Spinal cord (tissue), 10 donors: ENCODE results near the gene ARHGAP10. TPM values are rescaled to one million over a fixed set of nuclear protein-coding genes. Genes with fewer than 3 reads are reported as not detected.
A peak's percentile ranks its signal among the peaks of the same experiment; 100 is the strongest.

Experiments used
- DNase-seq, 6 donors: peaks; one replicate each; pipeline versions ENCODE4 v3.0.0 to v3.0.0-alpha.2; 2013 to 2015; ENCODE audit warnings: low spot score in 6 of 6, low read depth in 4 of 6
- H3K27ac ChIP-seq: one replicate; pipeline ENCODE4 v1.5.1; 2013; ENCODE audit warnings: low read depth, low read length, control low read depth
- H3K27me3 ChIP-seq: one replicate; pipeline ENCODE4 v1.6.1; 2013; ENCODE audit warnings: low read length; ENCODE audit not compliant: control insufficient read depth, insufficient read depth
- H3K36me3 ChIP-seq: one replicate; pipeline ENCODE4 v1.6.1; 2013; ENCODE audit warnings: low read length; ENCODE audit not compliant: control insufficient read depth, insufficient read depth
- H3K4me1 ChIP-seq: one replicate; pipeline ENCODE4 v1.6.1; 2013; ENCODE audit warnings: low read length; ENCODE audit not compliant: control insufficient read depth, insufficient read depth
- H3K4me3 ChIP-seq: one replicate; pipeline ENCODE4 v1.5.1; 2013; ENCODE audit warnings: low read depth, low read length, control low read depth
- H3K9me3 ChIP-seq: one replicate; pipeline ENCODE4 v1.6.1; 2013; ENCODE audit warnings: low read length; ENCODE audit not compliant: control insufficient read depth, insufficient read depth
- WGBS: methylation state at CpG from one replicate; pipeline ENCODE4 v1.1.5; 2013; ENCODE audit warnings: missing lambda C conversion rate; ENCODE audit not compliant: insufficient coverage; 5-methylcytosine and 5-hydroxymethylcytosine counted together
- polyA plus RNA-seq, 2 donors: library from polyadenylated mRNA; unstranded; fragments of 120-200 nt; gene quantifications; one replicate each; pipeline ENCODE4 v1.2.1, GENCODE V29; 2013; ENCODE audit not compliant: insufficient read length in 2 of 2
- total RNA-seq, 2 donors: library from RNA; depleted of rRNA in 1 of 2; stranded (reverse); fragments of 120-200 nt in 1 of 2; fragments of >200 nt in 1 of 2; gene quantifications; one replicate each; pipeline versions ENCODE4 v1.2.3 to v1.2.4, GENCODE V29; 2013 to 2014
- donor health status: healthy.

ARHGAP10 gene
- total and polyA plus RNA-seq, 4 donors, result 6.4 to 27.8 (median 17.4) TPM

DNA sequence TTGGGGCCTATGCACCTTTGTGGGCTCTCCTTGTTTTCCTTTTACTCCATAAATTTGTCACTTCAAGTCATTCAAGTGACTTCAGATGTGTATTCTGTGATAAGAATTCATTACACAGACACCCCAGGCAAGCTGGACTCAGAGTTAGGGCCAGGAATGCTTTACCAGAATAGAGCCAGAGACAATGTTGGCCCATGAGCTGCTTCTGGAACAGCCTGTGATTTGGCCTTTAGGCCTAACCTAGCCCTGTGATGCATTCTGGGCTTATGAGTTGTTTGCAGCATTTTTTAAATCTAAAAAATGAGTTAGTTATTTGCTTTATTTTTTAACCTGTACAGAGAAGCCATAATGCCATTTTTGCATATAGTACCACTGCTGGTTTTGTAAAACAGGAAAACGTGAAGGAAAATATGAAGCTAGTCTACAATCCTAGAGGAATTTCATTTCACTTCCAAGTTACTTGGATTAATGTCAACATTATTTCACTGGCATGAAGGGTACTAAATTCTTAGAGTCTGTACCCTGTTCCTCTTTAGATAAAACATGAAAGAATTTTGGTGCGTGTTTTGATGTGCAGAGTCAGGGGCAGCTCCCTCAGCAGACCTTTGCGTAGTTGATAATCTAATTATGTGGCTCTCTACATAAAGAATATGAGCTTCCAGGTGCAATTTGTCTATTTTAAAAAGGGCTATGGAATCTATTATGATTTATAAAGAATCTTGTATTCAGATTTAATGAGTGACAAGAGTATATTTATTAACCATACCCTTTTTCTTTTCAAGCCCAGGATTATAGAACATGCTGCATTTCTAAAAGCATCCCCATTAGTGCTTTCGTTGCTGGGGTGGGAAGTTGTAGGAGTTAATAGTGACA is 84.7 kb downstream of the ARHGAP10 start:
- no peaks in the 10 kb centered on the region for H3K9me3 ChIP-seq
- H3K36me3 ChIP-seq, result no peaks in the 10 kb centered on the region
- peaks cover 4% of the 10 kb centered on the region for H3K4me1 ChIP-seq
- H3K4me3 ChIP-seq, result no peak overlapping the region
- H3K27me3 ChIP-seq, result no peaks in the 10 kb centered on the region
- H3K27ac ChIP-seq, result no peak overlapping the region
- no peak for DNase-seq
- WGBS, result no CpG with 5 or more reads among the region's 4 CpGs

DNA sequence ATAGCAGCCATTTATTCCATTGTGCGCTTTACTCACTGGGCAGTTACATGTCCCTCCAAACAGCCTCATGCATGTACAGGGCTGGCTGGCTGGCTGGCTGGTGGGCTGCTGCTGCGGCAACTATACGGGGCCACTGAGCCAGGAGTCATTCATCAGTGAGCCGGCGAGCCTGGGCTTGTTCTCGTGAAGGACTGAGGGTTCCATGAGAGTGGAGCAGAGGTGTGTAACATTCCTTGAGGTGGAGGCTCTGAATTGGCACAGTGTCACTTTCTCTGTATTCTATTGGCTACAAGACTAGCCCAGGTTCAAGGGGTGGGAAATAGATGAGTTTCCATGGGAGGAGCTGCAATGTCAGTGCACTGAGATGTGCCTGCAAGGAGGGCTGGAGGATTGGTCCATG is 89.1 kb downstream of the ARHGAP10 start:
- H3K4me1 ChIP-seq, result no peaks in the 10 kb centered on the region
- no peak overlapping the region for H3K4me3 ChIP-seq
- H3K36me3 ChIP-seq, result no peaks in the 10 kb centered on the region
- DNase-seq, result no peak
- no peak overlapping the region for H3K27ac ChIP-seq
- WGBS, result 90% methylated on average over 6 of the region's 6 CpGs
- H3K27me3 ChIP-seq, result no peaks in the 10 kb centered on the region
- H3K9me3 ChIP-seq, result no peaks in the 10 kb centered on the region

DNA sequence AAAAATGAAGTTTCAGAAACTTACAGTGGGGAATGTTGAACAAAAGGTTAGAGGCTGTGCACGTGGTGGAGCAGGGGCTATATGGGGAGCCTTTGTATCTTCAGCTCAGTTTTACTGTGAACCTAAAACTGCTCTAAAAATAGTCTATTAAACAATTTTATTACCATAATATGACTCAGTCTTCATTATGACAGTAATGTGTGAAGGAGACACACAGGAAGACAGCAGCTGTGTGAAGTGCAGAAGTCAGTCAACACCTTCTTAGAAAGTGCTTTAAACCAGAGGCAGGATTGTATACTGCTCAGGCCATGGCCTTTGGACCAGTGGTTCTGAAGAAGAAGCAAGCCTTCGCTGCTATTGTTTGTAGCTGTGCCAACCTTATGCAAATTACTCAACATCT is 89.7 kb downstream of the ARHGAP10 start:
- Histone ChIP-seq H3K4me1 (no peaks in the 10 kb centered on the region), H3K4me3 (no peak overlapping the region), H3K27me3 (no peaks in the 10 kb centered on the region), H3K36me3 (no peaks in the 10 kb centered on the region), H3K27ac (no peak overlapping the region), H3K9me3 (no peaks in the 10 kb centered on the region)
- DNase-seq, result no peak
- no CpG with 5 or more reads among the region's 2 CpGs for WGBS

DNA sequence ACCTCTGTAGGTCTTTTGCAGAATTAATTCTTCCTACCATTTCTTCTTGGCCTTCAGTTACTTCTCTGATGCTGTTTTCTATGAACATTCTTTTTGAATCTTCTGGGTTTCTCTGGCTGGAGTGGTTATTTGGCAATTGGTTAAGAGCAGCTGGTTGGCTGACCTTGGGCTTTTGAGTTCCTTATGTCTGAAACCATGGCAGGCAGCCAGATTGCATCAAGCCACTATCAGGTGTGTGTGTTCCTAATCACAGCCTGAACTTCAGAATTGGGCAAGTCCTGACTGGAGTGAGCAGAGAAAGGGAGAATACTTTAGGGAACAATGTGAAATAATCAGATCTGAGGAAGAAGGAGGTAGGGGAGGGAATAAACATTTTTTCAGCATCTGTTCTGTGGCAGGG is 90.2 kb downstream of the ARHGAP10 start:
- Histone ChIP-seq H3K27me3 (no peaks in the 10 kb centered on the region), H3K27ac (no peak overlapping the region), H3K4me1 (no peaks in the 10 kb centered on the region), H3K9me3 (no peaks in the 10 kb centered on the region), H3K4me3 (no peak overlapping the region), H3K36me3 (no peaks in the 10 kb centered on the region)
- DNase-seq, result peak in 2 of 6 donors; percentile 13 to 24

DNA sequence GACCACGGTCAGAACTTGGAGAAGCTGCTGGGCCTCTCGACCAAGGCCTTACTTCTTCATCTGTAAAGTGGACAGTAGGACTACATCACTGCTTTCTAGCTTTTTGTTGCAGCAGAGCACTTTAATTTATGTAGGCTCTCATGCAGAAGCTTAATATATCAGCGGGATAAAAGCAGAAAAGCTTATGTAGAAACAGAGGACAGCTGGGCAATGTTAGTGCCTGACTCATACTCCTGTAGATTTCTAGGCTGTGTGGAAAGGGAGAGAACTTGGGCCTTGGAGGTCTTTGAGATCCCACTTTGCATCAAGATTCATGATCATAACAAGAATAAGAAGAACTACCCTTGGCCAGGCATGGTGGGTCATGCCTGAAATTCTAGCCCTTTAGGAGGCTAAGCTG is 91.2 kb downstream of the ARHGAP10 start:
- DNase-seq, result no peak
- no peak overlapping the region for H3K27ac ChIP-seq
- no peaks in the 10 kb centered on the region for H3K36me3 ChIP-seq
- no peak overlapping the region for H3K4me3 ChIP-seq
- H3K4me1 ChIP-seq, result no peaks in the 10 kb centered on the region
- 81% methylated on average over 3 of the region's 3 CpGs for WGBS
- H3K27me3 ChIP-seq, result no peaks in the 10 kb centered on the region
- no peaks in the 10 kb centered on the region for H3K9me3 ChIP-seq

DNA sequence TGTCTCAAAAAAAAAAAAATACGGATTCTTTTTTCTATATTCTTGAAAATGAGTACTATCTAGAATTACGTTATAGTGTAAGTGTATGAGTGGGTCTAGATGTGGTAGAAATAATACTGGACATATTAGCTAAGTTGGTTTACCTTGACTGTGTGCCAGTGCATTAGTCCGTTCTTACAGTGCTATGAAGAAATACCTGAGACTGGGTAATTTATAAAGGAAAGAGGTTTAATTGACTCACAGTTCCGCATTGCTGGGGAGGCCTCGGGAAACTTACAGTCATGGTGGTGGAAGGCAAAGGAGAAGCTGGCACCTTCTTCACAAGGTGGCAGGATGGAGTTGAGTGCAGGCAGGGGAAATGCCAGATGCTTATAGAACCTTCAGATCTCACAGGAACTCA is 92.4 kb downstream of the ARHGAP10 start:
- Histone ChIP-seq H3K27me3 (no peaks in the 10 kb centered on the region), H3K9me3 (no peaks in the 10 kb centered on the region), H3K36me3 (no peaks in the 10 kb centered on the region), H3K4me1 (peaks cover 5% of the 10 kb centered on the region), H3K4me3 (no peak overlapping the region), H3K27ac (no peak overlapping the region)
- no peak for DNase-seq
- WGBS, result 93% methylated on average over 5 of the region's 5 CpGs

DNA sequence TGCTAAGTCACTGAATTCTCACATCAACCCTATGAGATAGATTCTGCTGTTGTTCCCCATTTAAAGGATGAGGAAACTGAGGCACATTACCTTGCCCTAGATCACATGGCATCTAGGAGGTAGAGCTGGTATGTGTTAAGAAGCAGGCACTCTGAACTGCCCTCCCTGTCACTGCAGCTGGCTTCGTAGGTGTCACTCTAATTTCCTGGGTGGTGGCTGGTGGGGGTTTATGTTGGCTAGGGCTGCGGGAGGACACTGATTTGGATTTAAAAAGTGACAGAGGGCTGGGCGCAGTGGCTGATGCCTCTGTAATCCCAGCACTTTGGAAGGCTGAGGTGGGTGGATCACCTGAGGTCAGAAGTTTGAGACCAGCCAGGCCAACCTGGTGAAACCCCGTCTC is 93.0 kb downstream of the ARHGAP10 start:
- WGBS, result 100% methylated on average over 3 of the region's 4 CpGs
- Histone ChIP-seq H3K36me3 (no peaks in the 10 kb centered on the region), H3K27me3 (no peaks in the 10 kb centered on the region), H3K9me3 (no peaks in the 10 kb centered on the region), H3K4me3 (no peak overlapping the region), H3K4me1 (peaks cover 5% of the 10 kb centered on the region), H3K27ac (no peak overlapping the region)
- DNase-seq, result no peak

DNA sequence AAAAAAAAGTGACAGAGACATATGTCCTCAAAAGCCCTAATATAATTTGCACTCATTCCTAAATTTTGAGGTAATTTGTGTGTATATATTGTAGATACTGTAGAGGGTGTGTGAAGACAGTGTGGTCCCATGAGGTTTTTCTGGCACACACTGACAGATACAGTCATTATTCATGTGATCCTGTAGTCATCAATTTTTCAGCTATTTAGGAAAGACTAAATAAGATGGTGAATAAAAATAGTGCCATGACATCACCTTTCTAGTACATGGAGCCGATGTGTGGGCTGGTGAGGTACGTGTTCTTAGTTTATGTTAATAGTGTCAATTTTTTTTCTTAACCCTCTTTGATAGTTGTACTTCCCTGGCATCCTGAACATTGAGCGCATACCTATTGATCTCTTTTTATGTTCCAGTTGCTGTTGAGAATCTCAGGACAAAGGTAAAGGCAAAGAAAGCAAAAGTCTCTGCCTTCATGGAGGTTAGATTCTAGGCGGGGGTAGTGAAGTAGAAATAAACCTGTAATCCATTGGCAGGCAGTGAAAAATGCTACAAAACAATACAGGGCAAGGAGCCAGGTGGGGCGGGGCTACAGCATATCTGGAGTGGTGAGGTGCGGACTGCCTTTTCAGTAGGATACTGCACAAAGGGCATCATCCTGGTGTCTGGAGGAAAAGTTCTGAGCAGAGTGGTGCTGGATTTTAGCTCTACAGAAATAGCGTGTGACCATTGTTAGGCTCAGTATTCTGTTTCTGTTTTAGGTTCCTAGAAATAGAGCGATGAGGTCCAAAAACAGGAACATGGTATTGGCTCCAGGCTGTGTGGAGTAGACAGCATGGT is 93.8 kb downstream of the ARHGAP10 start:
- H3K9me3 ChIP-seq, result no peaks in the 10 kb centered on the region
- no peaks in the 10 kb centered on the region for H3K27me3 ChIP-seq
- peaks cover 5% of the 10 kb centered on the region for H3K4me1 ChIP-seq
- no peak for DNase-seq
- no peaks in the 10 kb centered on the region for H3K36me3 ChIP-seq
- no peak overlapping the region for H3K4me3 ChIP-seq
- no peak overlapping the region for H3K27ac ChIP-seq
- 93% methylated on average over 5 of the region's 8 CpGs for WGBS

DNA sequence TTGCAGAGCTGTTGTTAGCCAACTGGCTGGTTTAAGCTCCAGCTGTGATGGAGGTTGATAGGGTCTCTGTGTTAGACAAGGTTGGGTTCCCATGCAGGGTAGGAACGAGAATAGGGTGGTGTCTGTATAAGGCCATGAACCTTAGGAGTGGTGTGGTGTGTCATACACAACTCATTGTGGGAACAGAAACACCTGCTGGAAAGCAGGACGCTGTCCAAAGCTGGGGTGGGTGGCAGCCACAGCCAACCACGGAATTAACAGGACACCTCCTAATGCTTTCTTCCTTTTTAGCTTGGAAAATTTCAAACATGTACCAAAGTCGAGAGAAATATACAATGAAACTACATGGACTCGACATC is 94.4 kb downstream of the ARHGAP10 start:
- no peak overlapping the region for H3K4me3 ChIP-seq
- no peaks in the 10 kb centered on the region for H3K27me3 ChIP-seq
- H3K36me3 ChIP-seq, result no peaks in the 10 kb centered on the region
- no peak overlapping the region for H3K27ac ChIP-seq
- no peaks in the 10 kb centered on the region for H3K9me3 ChIP-seq
- WGBS, result 94% methylated on average over 5 of the region's 5 CpGs
- peaks cover 5% of the 10 kb centered on the region for H3K4me1 ChIP-seq
- no peak for DNase-seq
